PC-9 (cell line): ENCODE results near the gene TRIP11. TPM values are rescaled to one million over a fixed set of nuclear protein-coding genes. Genes with fewer than 3 reads are reported as not detected.

Experiments
- BruUV-seq: library from RNA; stranded (reverse); fragments of 400-500 nt; replicated peaks from 2 replicates; lab custom pipeline; 2021; lab: Mats Ljungman, UMichigan
- CTCF ChIA-PET: fragments of 300-600 bp; sonication (Branson Sonifier 250); formaldehyde crosslinking; loops from one replicate; lab custom pipeline; 2022; ENCODE audit warnings: antibody characterized with exemption; lab: Charles Lee
- POLR2A ChIA-PET: fragments of 300-600 bp; sonication (Branson Sonifier 250); formaldehyde crosslinking; loops from one replicate; lab custom pipeline; 2022; ENCODE audit warnings: antibody characterized with exemption; ENCODE audit not compliant: unreplicated experiment; lab: Charles Lee
- DNase-seq, 2 experiments: peaks; one replicate each; pipeline versions ENCODE4 v3.0.0 to v3.0.0-alpha.2; 2015 to 2022; ENCODE audit warnings: mixed read lengths in 1 of 2
- H2AFZ ChIP-seq: fragments of 200-600 bp; sonication (generic); 2 replicates; pipeline ENCODE4 v1.8.1; 2017; ENCODE audit warnings: antibody characterized with exemption
- H3F3A ChIP-seq: fragments of 200-600 bp; sonication (generic); 2 replicates; pipeline ENCODE4 v1.8.1; 2017; ENCODE audit warnings: antibody characterized with exemption, mild to moderate bottlenecking, low read depth; ENCODE audit not compliant: insufficient read depth
- H3K27ac ChIP-seq: fragments of 200-600 bp; sonication (generic); 2 replicates; pipeline ENCODE4 v1.6.1; 2016; ENCODE audit warnings: mixed run types
- H3K27me3 ChIP-seq: fragments of 200-600 bp; sonication (generic); 2 replicates; pipeline ENCODE4 v1.6.1; 2016; ENCODE audit warnings: low read depth, mixed run types; ENCODE audit not compliant: insufficient read depth
- H3K36me3 ChIP-seq: fragments of 200-600 bp; sonication (generic); 2 replicates; pipeline ENCODE4 v1.6.1; 2016; ENCODE audit warnings: low read depth, mixed run types
- H3K4me1 ChIP-seq: fragments of 200-600 bp; sonication (generic); replicated peaks from 2 replicates; pipeline ENCODE4 v1.6.1; 2016; ENCODE audit warnings: mixed run types; ENCODE audit not compliant: insufficient read depth
- H3K4me2 ChIP-seq: fragments of 200-600 bp; sonication (generic); 2 replicates; pipeline ENCODE4 v1.6.1; 2017; ENCODE audit warnings: mixed run types
- H3K4me3 ChIP-seq: fragments of 200-600 bp; sonication (generic); 2 replicates; pipeline ENCODE4 v1.6.1; 2016; ENCODE audit warnings: mixed run types
- H3K79me2 ChIP-seq: fragments of 200-600 bp; sonication (generic); 2 replicates; pipeline ENCODE4 v1.6.1; 2017; ENCODE audit warnings: low read depth, mixed run types
- H3K9me2 ChIP-seq: fragments of 200-600 bp; sonication (generic); 2 replicates; pipeline ENCODE4 v1.8.1; 2017; ENCODE audit warnings: mild to moderate bottlenecking; ENCODE audit not compliant: insufficient read depth
- H3K9me3 ChIP-seq: fragments of 200-600 bp; sonication (generic); 2 replicates; pipeline ENCODE4 v1.8.1; 2016; ENCODE audit warnings: low read depth; ENCODE audit not compliant: insufficient read depth
- H4K20me1 ChIP-seq: fragments of 200-600 bp; sonication (generic); 2 replicates; pipeline ENCODE4 v1.8.1; 2017; ENCODE audit not compliant: insufficient read depth
- CTCF ChIP-seq: fragments of 200-600 bp; sonication (generic); conservative IDR thresholded peaks from 2 replicates; pipeline ENCODE4 v1.6.1; 2017; ENCODE audit warnings: mixed run types, antibody characterized with exemption, mild to moderate bottlenecking, moderate library complexity
- EZH2 ChIP-seq: fragments of 200-600 bp; sonication (generic); IDR thresholded peaks from 2 replicates; pipeline ENCODE4 v1.8.0; 2017; ENCODE audit warnings: antibody characterized with exemption, low read depth
- intact Hi-C: fragments of 100-400 bp; cut with micrococcal nuclease; formaldehyde crosslinking; loops from one replicate; pipeline ENCODE4 v1.10.0; 2022; ENCODE audit not compliant: unreplicated experiment
- total RNA-seq: library from RNA; stranded (reverse); gene quantifications from 2 replicates; pipeline ENCODE4 v1.2.3, GENCODE V29; 2021

Gene TRIP11
- total RNA-seq, 1 experiment from 2014 or later = 22.0 TPM

- DNase-seq = no peak
- Histone ChIP-seq H4K20me1 (no peaks in the 10 kb centered on the region), H2AFZ (no peak overlapping the region), H3K9me3 (no peaks in the 10 kb centered on the region), H3K4me2 (no peak overlapping the region), H3F3A (no peaks in the 10 kb centered on the region), H3K4me3 (no peak overlapping the region), H3K27me3 (no peaks in the 10 kb centered on the region), H3K79me2 (no peaks in the 10 kb centered on the region), H3K9me2 (no peaks in the 10 kb centered on the region), H3K4me1 (no peaks in the 10 kb centered on the region), H3K27ac (no peak overlapping the region), H3K36me3 (no peaks in the 10 kb centered on the region)
- no peak for TF ChIP-seq CTCF
- no peak for TF ChIP-seq EZH2
- intact Hi-C loops = no loop called here
- ChIA-PET CTCF (no interaction called here), POLR2A (no interaction called here)
- BruUV-seq = no TSS peak
Measured at GRCh38 chr14:91956616-91957015, 83.2 kb downstream of the TRIP11 start.

- Histone ChIP-seq H3F3A (no peaks in the 10 kb centered on the region), H3K9me2 (no peaks in the 10 kb centered on the region), H3K4me3 (no peak overlapping the region), H3K27me3 (no peaks in the 10 kb centered on the region), H3K79me2 (no peaks in the 10 kb centered on the region), H3K4me2 (no peak overlapping the region), H2AFZ (no peak overlapping the region), H3K36me3 (no peaks in the 10 kb centered on the region), H3K4me1 (no peaks in the 10 kb centered on the region), H3K9me3 (no peaks in the 10 kb centered on the region), H4K20me1 (no peaks in the 10 kb centered on the region), H3K27ac (no peak overlapping the region)
- no TSS peak for BruUV-seq
- ChIA-PET CTCF (no interaction called here), POLR2A (no interaction called here)
- TF ChIP-seq EZH2 (no peak), CTCF (no peak)
- no peak for DNase-seq
- intact Hi-C loops = no loop called here
Measured at GRCh38 chr14:91955168-91955567, 84.7 kb downstream of the TRIP11 start.

GRCh38 chr14:91953170-91953985, 86.5 kb downstream of the TRIP11 start:
- TF ChIP-seq CTCF = no peak
- no peak for TF ChIP-seq EZH2
- H3K9me3 ChIP-seq = no peaks in the 10 kb centered on the region
- no peak overlapping the region for H2AFZ ChIP-seq
- no peaks in the 10 kb centered on the region for H3K9me2 ChIP-seq
- BruUV-seq = no TSS peak
- H3K27ac ChIP-seq = no peak overlapping the region
- no peaks in the 10 kb centered on the region for H3K4me1 ChIP-seq
- H3F3A ChIP-seq = no peaks in the 10 kb centered on the region
- intact Hi-C loops = no loop called here
- H3K4me2 ChIP-seq = no peak overlapping the region
- CTCF ChIA-PET = no interaction called here
- no peaks in the 10 kb centered on the region for H3K36me3 ChIP-seq
- H4K20me1 ChIP-seq = no peaks in the 10 kb centered on the region
- peaks cover under 1% of the 10 kb centered on the region; the same call in 1 of the 2 replicates for H3K27me3 ChIP-seq
- H3K79me2 ChIP-seq = no peaks in the 10 kb centered on the region
- POLR2A ChIA-PET = no interaction called here
- no peak for DNase-seq
- H3K4me3 ChIP-seq = no peak overlapping the region
